ENCODE measurements around the gene KCND3.

Gene KCND3

GRCh38 chr1:111988377-111988742 lies 1.1 kb downstream of the KCND3 start:
- DNase-seq: no peak

- DNase-seq: no peak
Measured at GRCh38 chr1:111987502-111987901, 2.0 kb downstream of the KCND3 start.

- DNase-seq: no peak
Measured at GRCh38 chr1:111983500-111983899, 6.0 kb downstream of the KCND3 start.

- DNase-seq: no peak
Measured at GRCh38 chr1:111982428-111982827, 7.0 kb downstream of the KCND3 start.

GRCh38 chr1:111981871-111982270 lies 7.6 kb downstream of the KCND3 start:
- no peak for DNase-seq

GRCh38 chr1:111981090-111981489 lies 8.4 kb downstream of the KCND3 start:
- DNase-seq: no peak

GRCh38 chr1:111980686-111981085 lies 8.8 kb downstream of the KCND3 start:
- DNase-seq: no peak

- no peak for DNase-seq
Measured at GRCh38 chr1:111978695-111979094, 10.8 kb downstream of the KCND3 start.

GRCh38 chr1:111977378-111977777 lies 12.1 kb downstream of the KCND3 start:
- DNase-seq: no peak

- DNase-seq: no peak
Measured at GRCh38 chr1:111976842-111977241, 12.6 kb downstream of the KCND3 start.

- DNase-seq: no peak
Measured at GRCh38 chr1:111976332-111976731, 13.1 kb downstream of the KCND3 start.

- no peak for DNase-seq
Measured at GRCh38 chr1:111973150-111973790, 16.2 kb downstream of the KCND3 start.

- no peak for DNase-seq
Measured at GRCh38 chr1:111971396-111971795, 18.1 kb downstream of the KCND3 start.

GRCh38 chr1:111968511-111968910 lies 21.0 kb downstream of the KCND3 start:
- no peak for DNase-seq

GRCh38 chr1:111967886-111968285 lies 21.6 kb downstream of the KCND3 start:
- no peak for DNase-seq

GRCh38 chr1:111967067-111967690 lies 22.3 kb downstream of the KCND3 start:
- DNase-seq: no peak

GRCh38 chr1:111965781-111966443 lies 23.6 kb downstream of the KCND3 start:
- no peak for DNase-seq

GRCh38 chr1:111963985-111964738 lies 25.3 kb downstream of the KCND3 start:
- no peak for DNase-seq

- no peak for DNase-seq
Measured at GRCh38 chr1:111961773-111962565, 27.5 kb downstream of the KCND3 start.

- DNase-seq: no peak
Measured at GRCh38 chr1:111961016-111961415, 28.5 kb downstream of the KCND3 start.

GRCh38 chr1:111959436-111959835 lies 30.0 kb downstream of the KCND3 start:
- DNase-seq: no peak

GRCh38 chr1:111958851-111959250 lies 30.6 kb downstream of the KCND3 start:
- DNase-seq: no peak

GRCh38 chr1:111958075-111958474 lies 31.4 kb downstream of the KCND3 start:
- DNase-seq: no peak
